K562 (cell line): ENCODE results near the gene RRBP1. TPM values are rescaled to one million over a fixed set of nuclear protein-coding genes. Genes with fewer than 3 reads are reported as not detected.

Experiments
- ATAC-seq: fragments of 200-7000 bp; cut with Tn5 transposase; 3 replicates; pipeline ENCODE4 v1.9.1; 2020; ENCODE audit warnings: moderate library complexity
- BruUV-seq: library from RNA; stranded (reverse); fragments of 400-500 nt; replicated peaks from 2 replicates; lab custom pipeline; 2021; lab: Mats Ljungman, UMichigan
- CTCF ChIA-PET: fragments of 300-600 bp; formaldehyde crosslinking; extraction: SDS; loops from one replicate; lab custom pipeline; 2021; ENCODE audit warnings: low intra/inter-chr PET ratio; lab: Yijun Ruan, JAX
- POLR2A ChIA-PET: fragments of 300-600, 350-650 bp; sonication (Branson Sonifier 250); formaldehyde crosslinking; extraction: SDS; loops from one replicate; lab custom pipeline; 2021; ENCODE audit warnings: antibody characterized with exemption, inconsistent platforms; lab: Yijun Ruan, JAX
- DNase-seq, 4 experiments: peaks; one replicate each; pipeline versions ENCODE4 v3.0.0 to v3.0.0-alpha.2; 2011 to 2018; ENCODE audit warnings: low spot score in 3 of 4, mixed read lengths in 3 of 4; ENCODE audit errors: extremely low read depth in 1 of 4
- FAIRE-seq: peaks from 2 replicates; lab custom pipeline; 2011; peaks lifted over from hg19 to GRCh38; lab: Jason Lieb, UNC
- H2AFZ ChIP-seq: 2 replicates; pipeline ENCODE4 v1.6.0; 2011; ENCODE audit warnings: low read depth, low read length, control low read depth, inconsistent platforms
- H3K27ac ChIP-seq: fragments of 200-600 bp; 3 replicates; pipeline ENCODE4 v1.8.0; 2011; ENCODE audit warnings: low read depth, mild to moderate bottlenecking, control low read depth, inconsistent platforms, low read length, moderate library complexity, mixed read lengths; ENCODE audit errors: extremely low read depth
- H3K27me3 ChIP-seq, 2 experiments: fragments of 300-600 bp in 1 of 2; 2 replicates in 1 of 2; 3 replicates in 1 of 2; pipeline versions ENCODE4 v1.6.0 to v1.8.0; 2011; ENCODE audit warnings: inconsistent platforms in 2 of 2, low read length in 2 of 2, mild to moderate bottlenecking in 1 of 2, mixed read lengths in 1 of 2, moderate library complexity in 1 of 2; ENCODE audit not compliant: control insufficient read depth in 2 of 2, insufficient read depth in 2 of 2
- H3K36me3 ChIP-seq: fragments of 300-600 bp; 3 replicates; pipeline ENCODE4 v1.8.0; 2011; ENCODE audit warnings: mild to moderate bottlenecking, low read length, inconsistent platforms; ENCODE audit not compliant: control insufficient read depth, insufficient read depth
- H3K4me1 ChIP-seq, 2 experiments: fragments of 200-600 bp in 1 of 2; replicated peaks in 1 of 2; 2 replicates in 1 of 2; 3 replicates in 1 of 2; pipeline versions ENCODE4 v1.5.1 to v1.8.0; 2011; ENCODE audit warnings: inconsistent platforms in 2 of 2, low read length in 2 of 2, mild to moderate bottlenecking in 1 of 2, mixed read lengths in 1 of 2, moderate library complexity in 1 of 2; ENCODE audit not compliant: control insufficient read depth in 2 of 2, insufficient read depth in 2 of 2
- H3K4me2 ChIP-seq: 2 replicates; pipeline ENCODE4 v1.6.1; 2011; ENCODE audit warnings: low read length, control low read depth, inconsistent platforms, mixed read lengths; ENCODE audit not compliant: insufficient read depth
- H3K4me3 ChIP-seq: fragments of 200-600 bp; sonication (generic), shearing (Covaris generic); 2 replicates; pipeline ENCODE4 v1.5.1; 2016; ENCODE audit warnings: control low read depth, inconsistent platforms
- H3K79me2 ChIP-seq: fragments of 200-600 bp; 3 replicates; pipeline ENCODE4 v1.8.0; 2011; ENCODE audit warnings: low read length, inconsistent platforms; ENCODE audit not compliant: control insufficient read depth, insufficient read depth
- H3K9ac ChIP-seq, 2 experiments: 2 replicates each; pipeline versions ENCODE4 v1.6.0 to v1.6.1; 2011; ENCODE audit warnings: low read depth in 2 of 2, low read length in 2 of 2, control low read depth in 1 of 2, inconsistent platforms in 1 of 2, mild to moderate bottlenecking in 1 of 2, mixed read lengths in 1 of 2; ENCODE audit not compliant: insufficient read depth in 1 of 2
- H3K9me1 ChIP-seq: one replicate; pipeline ENCODE4 v1.6.0; 2011; ENCODE audit warnings: inconsistent platforms, mild to moderate bottlenecking, low read length, moderate library complexity; ENCODE audit not compliant: control insufficient read depth, insufficient read depth
- H3K9me3 ChIP-seq: replicated peaks from 2 replicates; pipeline ENCODE4 v1.5.1; 2011; ENCODE audit warnings: low read depth, low read length, inconsistent platforms; ENCODE audit not compliant: control insufficient read depth, insufficient read depth
- H4K20me1 ChIP-seq: replicated peaks from 2 replicates; pipeline ENCODE4 v1.6.1; 2011; ENCODE audit warnings: low read length, inconsistent platforms, mixed read lengths; ENCODE audit not compliant: control insufficient read depth, insufficient read depth
- CBX3 ChIP-seq, 2 experiments: IDR thresholded peaks; 1 replicate in 1 of 2; 2 replicates in 1 of 2; pipeline ENCODE4 v1.6.1; 2012; ENCODE audit warnings: inconsistent platforms in 2 of 2, low read length in 2 of 2, borderline replicate concordance in 1 of 2, control low read depth in 1 of 2
- JUNB ChIP-seq: fragments of 450-650 bp; formaldehyde crosslinking; conservative IDR thresholded peaks from 2 replicates; pipeline ENCODE4 v1.4.0; 2020; ENCODE audit warnings: mild to moderate bottlenecking
- NR2F6 ChIP-seq: fragments of 450-650 bp; formaldehyde crosslinking; IDR thresholded peaks from 2 replicates; pipeline ENCODE4 v1.4.0; 2020; ENCODE audit warnings: mild to moderate bottlenecking
- POLR2G ChIP-seq: fragments of 200-400 bp; formaldehyde crosslinking; IDR thresholded peaks from 2 replicates; pipeline ENCODE4 v1.6.1; 2017; ENCODE audit warnings: low read depth, mild to moderate bottlenecking, antibody characterized with exemption, low read length, moderate library complexity
- ZNF785 ChIP-seq: fragments of 250-450 bp; sonication (Bioruptor Pico); IDR thresholded peaks from 2 replicates; pipeline ENCODE4 v1.4.0; 2020; ENCODE audit warnings: mild to moderate bottlenecking
- WGBS: fragments of 100-300 bp; shearing (Covaris generic); methylation state at CpG from one replicate; pipeline ENCODE4 v1.1.6; 2016; ENCODE audit warnings: low coverage, mixed read lengths; ENCODE audit not compliant: insufficient coverage; ENCODE audit errors: missing lambda C conversion rate; 5-methylcytosine and 5-hydroxymethylcytosine counted together
- in situ Hi-C: fragments of 300-500 bp; cut with MboI; formaldehyde crosslinking; loops from 4 replicates; pipeline ENCODE4 v1.15.0; 2018; ENCODE audit warnings: inconsistent platforms, mixed read lengths
- intact Hi-C: fragments of 100-400 bp; cut with micrococcal nuclease; formaldehyde crosslinking; loops from 2 replicates; pipeline ENCODE4 v1.14.2; 2022
- polyA plus RNA-seq, 8 experiments: library from polyadenylated mRNA; depleted of rRNA in 4 of 8; stranded (reverse) in 5 of 8; unstranded in 3 of 8; fragments of >200 nt; fragmentation: Nextera tagmentation in 2 of 8; fragmentation: Illumina TruSeq in 1 of 8; extraction: Ambion mirVana in 2 of 8; extraction: Trizol in 1 of 8; gene quantifications; 2 replicates each; pipeline versions ENCODE4 v1.2.1 to v1.2.3, GENCODE V29; 2011 to 2014; ENCODE audit warnings: inconsistent platforms in 1 of 8, missing spikeins in 1 of 8
- total RNA-seq, 7 experiments: library from RNA; depleted of rRNA in 6 of 7; stranded (reverse); fragments of >200 nt in 6 of 7; fragmentation: Illumina TruSeq in 2 of 7; extraction: Trizol in 2 of 7; gene quantifications; 2 replicates each; pipeline versions ENCODE4 v1.2.1 to v1.2.3, GENCODE V29; 2011 to 2021; ENCODE audit warnings: low replicate concordance in 1 of 7
- TF ChIP-seq, protein P1 (sequence below): sonication (generic); formaldehyde crosslinking; IDR thresholded peaks from 2 replicates; pipeline ENCODE4 v1.8.0; 2022; ENCODE audit warnings: mild to moderate bottlenecking, missing genetic modification reagents

The RRBP1 gene
- total and polyA plus RNA-seq, 9 of the 15 experiments (the other 6 are each of a cell fraction or from before 2014, with no cell fraction given), result 0.84 to 32.0 (median 17.6) TPM

DNA sequence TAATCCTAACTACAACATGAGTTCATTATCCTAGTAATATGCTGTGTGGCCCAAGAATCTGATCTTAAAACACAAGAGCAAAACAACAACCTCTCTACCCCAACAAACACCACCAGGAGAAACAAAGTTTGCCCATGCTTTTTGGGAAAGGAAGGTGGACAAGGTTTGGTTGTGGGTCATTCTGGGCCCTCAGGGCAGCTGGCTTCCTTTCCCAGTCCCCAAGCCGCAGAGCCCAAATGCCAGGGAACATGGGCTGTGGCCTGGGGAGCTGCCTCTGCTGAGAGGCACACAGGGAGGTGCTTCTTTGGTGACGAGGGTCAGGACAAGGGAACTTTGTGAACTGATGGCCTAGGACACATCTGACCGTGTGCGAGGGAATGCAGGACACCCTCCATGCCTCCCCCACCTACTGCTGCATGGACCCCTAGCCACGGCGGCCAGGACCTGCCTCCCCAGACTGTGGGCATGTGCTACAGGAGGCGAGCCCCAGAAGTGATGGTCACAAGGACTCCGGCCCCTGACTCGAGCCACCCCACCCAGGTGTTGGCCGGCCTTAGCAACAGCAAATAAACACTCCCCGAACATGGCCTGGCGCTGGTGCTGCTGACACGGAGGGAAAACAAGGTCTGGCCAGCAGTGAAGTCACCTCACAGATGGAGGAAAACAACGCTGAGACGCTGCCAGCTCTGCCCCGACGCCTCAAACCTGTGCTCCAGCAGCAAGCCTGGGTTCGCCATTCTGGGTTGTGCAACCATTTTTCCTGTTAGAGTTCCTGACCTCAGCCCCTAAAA is 55.6 kb downstream of the RRBP1 start:
- Histone ChIP-seq H3K9me3 (no peaks in the 10 kb centered on the region), H3K27ac (no peak overlapping the region), H3K4me3 (no peak overlapping the region), H3K4me1 (no peaks in the 10 kb centered on the region), H4K20me1 (no peaks in the 10 kb centered on the region), H3K79me2 (no peaks in the 10 kb centered on the region), H3K36me3 (peaks cover 6% of the 10 kb centered on the region; the same call in 1 of the 3 replicates), H3K27me3 (no peaks in the 10 kb centered on the region), H2AFZ (no peak overlapping the region), H3K9ac (no peak overlapping the region), H3K9me1 (no peaks in the 10 kb centered on the region), H3K4me2 (no peak overlapping the region)
- POLR2A ChIA-PET, result interaction anchor here (1.1 kb wide), 1 partner anchor 16 kb away, joined by 3 read pairs; no protein-coding TSS in a partner anchor
- TF ChIP-seq NR2F6 (CRISPR knock-in tag), result no peak
- TF ChIP-seq POLR2G, result 0 out of 2 replicates have a peak, but pooled peaks have one; percentile 30
- intact Hi-C loops (no loop called here), in situ Hi-C loops (no loop called here)
- WGBS, result 96% methylated on average over 11 of the region's 18 CpGs
- DNase-seq (no peak), FAIRE-seq (no peak), ATAC-seq (no peak)
- no TSS peak for BruUV-seq
- CTCF ChIA-PET, result no interaction called here

- Histone ChIP-seq H3K9me3 (no peaks in the 10 kb centered on the region), H3K36me3 (peaks cover 8% of the 10 kb centered on the region; the same call in 1 of the 3 replicates), H3K4me2 (no peak overlapping the region), H3K9ac (no peak overlapping the region), H3K27ac (no peak overlapping the region), H3K4me1 (no peaks in the 10 kb centered on the region), H3K4me3 (no peak overlapping the region), H4K20me1 (no peaks in the 10 kb centered on the region), H2AFZ (no peak overlapping the region), H3K27me3 (no peaks in the 10 kb centered on the region), H3K79me2 (no peaks in the 10 kb centered on the region), H3K9me1 (no peaks in the 10 kb centered on the region)
- intact Hi-C loops, result no loop called here
- WGBS, result 93% methylated on average over 12 of the region's 27 CpGs
- no peak for TF ChIP-seq JUNB (CRISPR knock-in tag)
- TF ChIP-seq CBX3 (IDR thresholded peaks at IDR 0.05; ENCODE audit: borderline replicate concordance in 1 of 2, low read length in 2 of 2), result no peak
- TF ChIP-seq, protein P1, sequence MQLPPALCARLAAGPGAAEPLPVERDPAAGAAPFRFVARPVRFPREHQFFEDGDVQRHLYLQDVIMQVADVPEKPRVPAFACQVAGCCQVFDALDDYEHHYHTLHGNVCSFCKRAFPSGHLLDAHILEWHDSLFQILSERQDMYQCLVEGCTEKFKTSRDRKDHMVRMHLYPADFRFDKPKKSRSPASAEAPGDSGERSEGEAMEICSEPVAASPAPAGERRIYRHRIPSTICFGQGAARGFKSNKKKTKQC (CRISPR knock-in tag), result no peak
- TF ChIP-seq ZNF785, result no peak
- ChIA-PET POLR2A (interaction anchor here (1.1 kb wide), 1 partner anchor 15 kb away, joined by 3 read pairs; no protein-coding TSS in a partner anchor), CTCF (no interaction called here)
- ATAC-seq, result no peak
- BruUV-seq, result no TSS peak
- DNase-seq, result no peak
- FAIRE-seq, result no peak
- in situ Hi-C loops, result no loop called here
Measured at GRCh38 chr20:17625246-17626051, 56.6 kb downstream of the RRBP1 start.
